Measurements from ENCODE around the gene MTCL1.

MTCL1 gene

DNA sequence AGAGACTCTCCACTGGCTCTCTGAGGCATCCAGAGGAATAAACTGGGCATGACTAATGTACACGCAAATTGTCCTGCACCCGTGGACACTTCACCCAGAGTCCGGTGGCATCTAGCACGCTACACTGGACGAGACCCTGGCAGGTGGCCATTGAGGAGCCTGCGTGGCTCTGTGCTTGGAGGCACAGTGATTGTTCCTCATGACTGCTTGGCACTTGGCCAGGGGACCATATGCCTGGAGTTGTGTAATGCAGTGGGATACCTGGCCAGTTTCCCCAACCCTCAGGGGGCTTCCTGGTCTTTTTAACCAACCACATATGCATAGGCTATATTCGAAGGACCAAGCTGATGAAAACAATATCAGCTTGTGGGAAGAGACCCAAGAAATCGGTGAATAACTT is 66.6 kb downstream of the MTCL1 start:
- no peak for DNase-seq (ENCODE audit: low read depth)

- DNase-seq (ENCODE audit: low read depth): no peak
Measured at GRCh38 chr18:8773980-8774379, 68.6 kb downstream of the MTCL1 start.

GRCh38 chr18:8776013-8776943 is 70.9 kb downstream of the MTCL1 start:
- DNase-seq (ENCODE audit: low read depth): no peak

DNA sequence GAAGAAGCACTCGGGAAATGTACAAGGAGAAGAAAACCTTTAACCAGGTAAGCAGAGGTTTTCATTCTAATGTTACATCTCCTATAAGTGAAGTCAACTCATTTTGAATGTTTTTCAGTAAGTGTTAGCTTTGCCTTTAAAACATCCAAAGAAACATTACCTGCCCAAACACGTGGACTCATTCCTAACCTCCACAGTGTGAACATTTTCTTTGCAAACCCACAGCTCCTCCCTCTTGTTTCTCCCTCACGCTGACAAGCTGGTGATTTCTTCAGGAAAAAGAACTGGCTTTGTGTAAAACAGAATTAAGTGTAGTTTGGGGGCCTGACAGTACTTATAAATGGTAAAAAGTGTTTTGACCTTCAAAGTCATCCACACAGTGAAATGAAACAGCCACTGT is 72.5 kb downstream of the MTCL1 start:
- DNase-seq (ENCODE audit: low read depth): no peak

DNA sequence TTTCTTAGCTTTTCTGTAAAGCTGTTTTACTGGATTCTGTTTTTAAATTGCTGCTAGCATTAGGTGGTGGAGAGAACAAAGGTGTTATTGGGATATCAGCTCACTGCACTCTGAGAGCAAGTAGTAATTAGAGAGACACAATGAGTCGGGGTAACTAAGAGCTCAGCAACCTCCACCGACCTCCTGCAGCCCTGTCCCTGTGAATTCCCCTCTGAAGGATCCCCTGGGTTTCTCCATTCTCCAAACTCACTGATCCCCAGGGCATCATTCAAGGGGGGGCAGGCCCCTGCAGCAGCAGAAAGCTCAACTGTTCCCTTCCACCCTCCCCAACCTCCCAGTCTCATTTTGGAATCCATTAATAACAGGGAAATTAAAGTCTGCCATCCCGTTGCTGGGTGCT is 73.0 kb downstream of the MTCL1 start:
- DNase-seq (ENCODE audit: low read depth): no peak

DNA sequence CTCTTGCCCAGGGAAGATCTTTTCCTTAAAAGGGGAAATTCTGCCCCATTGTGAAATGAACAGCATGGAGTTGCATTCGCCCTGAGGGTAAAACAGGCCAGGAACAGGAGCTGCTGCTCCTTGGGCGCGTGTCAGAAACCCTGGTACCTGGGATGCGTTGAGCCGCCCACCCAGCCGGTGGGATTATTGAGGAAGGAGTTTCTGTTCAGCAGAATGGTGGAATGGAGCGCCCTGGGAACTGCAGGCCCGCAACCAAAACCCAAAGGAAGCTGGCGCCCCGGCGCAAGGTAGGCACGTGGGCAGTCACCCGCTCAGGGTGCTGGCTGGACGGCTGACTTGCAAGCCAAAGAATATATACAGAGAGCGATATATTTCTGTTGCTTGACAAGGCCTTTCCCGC is 73.5 kb downstream of the MTCL1 start:
- DNase-seq (ENCODE audit: low read depth): no peak

DNA sequence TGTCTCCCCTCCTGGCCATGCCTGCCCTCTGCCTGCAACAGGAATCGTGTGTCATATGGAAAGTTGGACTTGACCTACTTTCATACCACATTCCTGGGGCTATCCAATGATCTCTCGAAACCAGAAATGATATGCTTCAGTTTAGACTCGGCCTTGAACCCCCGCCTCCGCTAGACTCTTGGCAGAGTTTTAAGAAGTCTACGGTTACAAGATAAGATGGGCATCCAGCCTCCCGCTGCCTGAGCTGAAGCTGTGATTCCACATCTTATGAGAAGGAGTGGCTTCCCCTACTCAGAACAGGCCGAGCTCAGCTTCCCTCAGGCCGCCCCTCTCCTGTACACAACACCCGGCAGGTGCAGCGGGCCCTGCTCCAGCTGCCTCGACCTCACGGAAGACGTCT is 73.9 kb downstream of the MTCL1 start:
- no peak for DNase-seq (ENCODE audit: low read depth)

- DNase-seq (ENCODE audit: low read depth): no peak
Measured at GRCh38 chr18:8780227-8780626, 74.9 kb downstream of the MTCL1 start.

DNA sequence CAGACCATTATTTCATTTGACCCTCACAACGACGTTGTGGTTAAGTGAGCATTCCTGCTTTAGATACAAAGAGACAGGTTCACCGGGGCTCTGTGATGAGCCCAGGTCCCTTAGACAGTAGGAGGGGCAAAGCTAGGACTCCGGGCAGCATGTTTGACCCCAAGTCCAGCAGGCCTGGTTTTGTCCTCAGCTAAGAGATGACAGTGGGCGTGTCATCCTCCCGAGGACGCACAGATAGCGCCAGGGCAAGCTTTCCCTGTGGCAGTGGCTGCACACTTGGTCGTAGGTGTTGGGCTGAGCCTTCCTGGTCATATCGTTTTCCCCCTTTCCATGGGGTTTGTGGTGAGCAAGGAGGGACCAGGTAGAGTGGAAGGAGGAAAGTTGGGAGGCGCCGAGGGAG is 76.3 kb downstream of the MTCL1 start:
- DNase-seq (ENCODE audit: low read depth): no peak

DNA sequence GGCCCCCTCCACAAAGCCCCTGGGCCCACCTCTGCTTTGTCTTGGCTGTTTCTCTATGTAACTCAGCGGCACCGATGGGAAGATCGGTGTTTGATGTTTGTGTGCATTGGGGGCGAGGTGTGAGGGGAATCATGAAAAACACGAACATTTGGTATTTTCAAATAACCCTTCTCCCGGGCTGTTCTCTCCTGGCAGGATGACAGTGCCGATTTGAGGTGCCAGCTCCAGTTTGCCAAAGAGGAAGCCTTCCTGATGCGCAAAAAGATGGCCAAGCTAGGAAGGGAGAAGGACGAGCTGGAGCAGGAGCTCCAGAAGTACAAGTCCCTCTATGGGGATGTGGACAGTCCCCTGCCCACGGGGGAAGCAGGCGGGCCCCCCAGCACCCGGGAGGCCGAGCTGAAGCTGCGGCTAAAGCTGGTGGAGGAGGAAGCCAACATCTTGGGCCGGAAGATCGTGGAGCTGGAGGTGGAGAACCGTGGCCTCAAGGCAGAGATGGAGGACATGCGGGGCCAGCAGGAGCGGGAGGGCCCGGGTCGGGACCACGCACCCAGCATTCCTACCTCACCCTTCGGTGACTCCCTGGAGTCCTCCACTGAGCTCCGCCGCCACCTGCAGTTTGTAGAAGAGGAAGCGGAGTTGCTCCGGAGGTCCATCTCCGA is 78.1 kb downstream of the MTCL1 start:
- no peak for DNase-seq (ENCODE audit: low read depth)

- DNase-seq (ENCODE audit: low read depth): no peak
Measured at GRCh38 chr18:8783994-8784530, 78.7 kb downstream of the MTCL1 start.

- no peak for DNase-seq (ENCODE audit: low read depth)
Measured at GRCh38 chr18:8785261-8785660, 79.9 kb downstream of the MTCL1 start.

DNA sequence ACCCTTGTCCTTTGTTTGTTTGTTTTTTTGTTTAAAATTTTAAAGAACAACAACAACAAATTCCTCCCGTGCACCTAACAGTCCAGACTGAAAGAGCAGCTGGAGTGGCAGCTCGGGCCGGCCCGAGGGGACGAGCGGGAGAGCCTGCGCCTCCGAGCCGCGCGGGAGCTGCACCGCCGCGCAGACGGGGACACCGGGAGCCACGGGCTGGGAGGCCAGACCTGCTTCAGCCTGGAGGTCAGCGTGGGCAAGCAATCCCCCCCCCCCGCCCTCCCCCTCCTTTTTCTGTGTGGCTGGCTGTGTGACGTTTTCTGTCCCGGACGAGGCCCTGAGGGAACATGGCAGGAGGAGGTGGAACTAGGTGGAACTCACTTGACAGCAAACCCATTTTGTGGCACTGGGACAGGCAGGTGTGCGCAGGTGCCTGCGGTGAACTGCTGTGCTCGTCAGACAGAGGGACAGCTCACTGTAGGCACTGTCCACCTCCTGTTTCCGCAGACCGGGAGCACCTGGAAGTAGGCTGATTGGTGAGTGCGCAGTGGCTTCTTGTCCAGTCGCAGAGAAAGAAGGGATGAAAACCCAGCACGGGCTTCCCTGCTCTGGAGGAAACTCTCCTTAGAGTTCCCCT is 80.6 kb downstream of the MTCL1 start:
- no peak for DNase-seq (ENCODE audit: low read depth)

- no peak for DNase-seq (ENCODE audit: low read depth)
Measured at GRCh38 chr18:8786483-8787370, 81.4 kb downstream of the MTCL1 start.

DNA sequence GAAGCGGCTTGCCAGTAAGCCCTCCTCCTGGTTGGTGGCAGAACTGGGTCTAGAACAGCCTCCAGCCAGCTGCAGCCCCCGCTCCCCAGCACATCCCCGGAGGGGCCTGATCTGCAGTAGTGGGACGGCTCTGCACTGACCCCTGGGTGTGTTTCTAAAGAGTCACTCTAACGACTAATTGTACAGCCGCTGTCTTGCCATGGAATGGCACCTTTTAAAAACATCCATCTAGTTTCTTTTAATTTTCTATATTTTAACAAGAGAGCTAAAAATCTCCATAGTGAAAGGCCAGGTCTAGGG is 82.0 kb downstream of the MTCL1 start:
- no peak for DNase-seq (ENCODE audit: low read depth)

- DNase-seq (ENCODE audit: low read depth): no peak
Measured at GRCh38 chr18:8787794-8788193, 82.4 kb downstream of the MTCL1 start.

DNA sequence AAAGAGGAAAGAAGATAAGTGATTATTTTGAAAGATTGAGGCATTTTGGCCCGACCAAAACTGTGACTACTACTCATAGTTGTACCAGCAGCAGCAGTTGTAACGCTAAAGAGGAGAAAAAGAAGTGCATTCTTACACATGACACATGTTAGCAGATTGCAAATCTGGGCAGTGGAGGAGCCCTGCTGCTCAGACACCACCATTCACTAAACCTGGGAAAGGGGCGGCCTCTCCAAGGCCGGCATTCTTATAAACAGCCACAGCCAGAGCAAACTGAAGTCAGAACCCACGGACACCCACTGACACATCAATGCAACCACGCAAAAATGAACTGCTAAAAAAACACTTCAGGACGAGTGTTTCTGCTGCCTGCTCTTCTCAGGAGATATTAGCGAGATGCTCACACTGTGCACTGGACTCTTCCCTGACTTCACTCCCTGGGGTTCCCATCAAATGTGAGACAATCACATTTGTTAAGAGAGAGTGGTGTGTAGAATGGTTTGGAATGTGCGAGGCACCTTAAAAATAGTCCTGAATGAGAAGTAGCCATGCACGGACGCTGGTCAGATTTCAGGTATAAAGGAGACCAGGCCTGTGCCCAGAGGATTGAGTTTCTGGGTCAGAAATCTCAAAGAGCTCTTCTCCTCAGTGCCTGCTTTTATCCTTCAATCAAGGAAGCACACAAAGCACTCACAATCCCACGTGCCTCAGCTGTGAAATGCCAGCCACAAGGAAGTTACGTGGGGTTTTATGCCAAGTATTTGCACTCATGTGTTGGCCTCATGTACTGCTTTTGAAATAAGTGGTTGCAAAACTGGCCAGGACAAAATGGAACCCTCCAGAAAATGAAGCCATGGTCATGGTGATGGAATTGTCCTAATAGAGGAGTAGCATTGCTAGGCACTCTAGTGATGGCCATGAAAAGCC is 83.4 kb downstream of the MTCL1 start:
- DNase-seq (ENCODE audit: low read depth): no peak

- no peak for DNase-seq (ENCODE audit: low read depth)
Measured at GRCh38 chr18:8791171-8791651, 85.9 kb downstream of the MTCL1 start.

DNA sequence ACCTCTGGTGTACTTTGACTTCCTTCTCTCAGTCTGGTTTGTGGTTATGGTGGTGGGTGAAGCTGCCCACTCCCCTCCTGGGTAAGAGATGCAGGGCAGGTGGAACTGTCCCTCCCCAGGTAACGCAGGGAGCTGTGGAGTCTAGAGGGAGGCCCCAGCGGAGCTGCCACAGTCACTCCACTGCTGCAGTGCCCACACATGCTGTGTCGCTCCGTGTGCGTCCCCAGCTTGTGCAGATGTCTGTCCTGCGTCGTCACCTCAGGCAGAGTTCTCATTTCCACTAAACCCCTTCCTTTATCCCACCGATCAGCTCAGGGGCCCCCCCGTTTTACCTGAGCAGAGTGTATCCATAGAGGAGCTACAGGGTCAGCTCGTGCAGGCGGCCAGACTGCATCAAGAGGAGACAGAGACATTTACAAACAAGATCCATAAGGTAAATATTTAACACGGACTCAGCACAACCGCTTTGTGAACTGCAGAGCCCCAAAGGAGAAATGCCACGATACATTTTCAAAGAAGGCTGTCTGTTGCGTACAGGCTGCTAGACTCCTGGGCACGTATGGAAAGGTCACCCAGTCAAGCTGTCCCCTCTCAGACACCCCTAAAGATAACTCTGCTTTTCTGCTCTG is 87.4 kb downstream of the MTCL1 start:
- no peak for DNase-seq (ENCODE audit: low read depth)

DNA sequence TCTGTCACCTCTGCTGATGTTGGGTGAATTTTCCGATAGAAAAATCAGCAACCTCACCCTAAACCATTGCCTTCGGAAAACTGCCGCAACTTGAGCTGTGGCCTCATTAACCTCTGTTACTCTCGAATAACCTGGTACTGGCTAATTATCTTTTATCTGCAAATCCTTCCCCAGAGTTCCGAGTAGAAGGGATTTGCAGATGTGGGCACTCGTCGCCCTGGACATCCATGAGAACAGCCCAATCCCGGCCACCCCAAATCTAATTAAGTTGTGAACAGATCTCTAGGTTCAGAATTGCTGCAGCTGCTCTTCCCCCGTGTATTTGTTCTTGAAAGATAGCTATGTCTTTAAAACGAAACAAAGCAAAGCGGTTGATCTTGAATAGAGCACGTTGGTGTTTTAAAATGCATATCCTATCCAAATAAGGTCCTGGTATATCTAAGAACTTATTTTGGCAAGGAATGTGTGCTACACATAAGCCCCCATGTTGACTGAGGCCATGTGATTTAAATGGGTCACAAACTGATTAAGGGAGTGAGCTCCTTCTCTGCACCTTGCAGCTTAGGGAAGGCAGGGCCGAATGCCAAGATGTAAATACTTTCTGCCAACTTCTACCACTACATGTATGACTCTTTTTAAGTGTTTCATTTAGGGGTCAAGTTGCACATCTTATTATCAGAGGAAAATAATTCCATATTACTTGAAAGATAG is 88.2 kb downstream of the MTCL1 start:
- no peak for DNase-seq (ENCODE audit: low read depth)

Data from activated gamma-delta T cell treated with anti-CD3 and anti-CD28 coated beads, Interleukin-2, amount 50 U/mL, for 16 hours (primary cell).